ENCODE results near the gene AOC1.

- TF ChIP-seq, protein P1, sequence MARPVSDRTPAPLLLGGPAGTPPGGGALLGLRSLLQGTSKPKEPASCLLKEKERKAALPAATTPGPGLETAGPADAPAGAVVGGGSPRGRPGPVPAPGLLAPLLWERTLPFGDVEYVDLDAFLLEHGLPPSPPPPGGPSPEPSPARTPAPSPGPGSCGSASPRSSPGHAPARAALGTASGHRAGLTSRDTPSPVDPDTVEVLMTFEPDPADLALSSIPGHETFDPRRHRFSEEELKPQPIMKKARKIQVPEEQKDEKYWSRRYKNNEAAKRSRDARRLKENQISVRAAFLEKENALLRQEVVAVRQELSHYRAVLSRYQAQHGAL (CRISPR knock-in tag; IDR thresholded peaks at IDR 0.05; ENCODE audit: not compliant biosample characterization), result no peak
- TF ChIP-seq, protein P2, sequence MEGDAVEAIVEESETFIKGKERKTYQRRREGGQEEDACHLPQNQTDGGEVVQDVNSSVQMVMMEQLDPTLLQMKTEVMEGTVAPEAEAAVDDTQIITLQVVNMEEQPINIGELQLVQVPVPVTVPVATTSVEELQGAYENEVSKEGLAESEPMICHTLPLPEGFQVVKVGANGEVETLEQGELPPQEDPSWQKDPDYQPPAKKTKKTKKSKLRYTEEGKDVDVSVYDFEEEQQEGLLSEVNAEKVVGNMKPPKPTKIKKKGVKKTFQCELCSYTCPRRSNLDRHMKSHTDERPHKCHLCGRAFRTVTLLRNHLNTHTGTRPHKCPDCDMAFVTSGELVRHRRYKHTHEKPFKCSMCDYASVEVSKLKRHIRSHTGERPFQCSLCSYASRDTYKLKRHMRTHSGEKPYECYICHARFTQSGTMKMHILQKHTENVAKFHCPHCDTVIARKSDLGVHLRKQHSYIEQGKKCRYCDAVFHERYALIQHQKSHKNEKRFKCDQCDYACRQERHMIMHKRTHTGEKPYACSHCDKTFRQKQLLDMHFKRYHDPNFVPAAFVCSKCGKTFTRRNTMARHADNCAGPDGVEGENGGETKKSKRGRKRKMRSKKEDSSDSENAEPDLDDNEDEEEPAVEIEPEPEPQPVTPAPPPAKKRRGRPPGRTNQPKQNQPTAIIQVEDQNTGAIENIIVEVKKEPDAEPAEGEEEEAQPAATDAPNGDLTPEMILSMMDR (CRISPR knock-in tag; IDR thresholded peaks at IDR 0.05), result no peak
- no peak for TF ChIP-seq GZF1 (CRISPR knock-in tag; IDR thresholded peaks at IDR 0.05)
- no peak for TF ChIP-seq ZBTB7A (CRISPR knock-in tag; IDR thresholded peaks at IDR 0.05)
- TF ChIP-seq ZNF768 (CRISPR knock-in tag; IDR thresholded peaks at IDR 0.05), result no peak
- TF ChIP-seq, protein P3, sequence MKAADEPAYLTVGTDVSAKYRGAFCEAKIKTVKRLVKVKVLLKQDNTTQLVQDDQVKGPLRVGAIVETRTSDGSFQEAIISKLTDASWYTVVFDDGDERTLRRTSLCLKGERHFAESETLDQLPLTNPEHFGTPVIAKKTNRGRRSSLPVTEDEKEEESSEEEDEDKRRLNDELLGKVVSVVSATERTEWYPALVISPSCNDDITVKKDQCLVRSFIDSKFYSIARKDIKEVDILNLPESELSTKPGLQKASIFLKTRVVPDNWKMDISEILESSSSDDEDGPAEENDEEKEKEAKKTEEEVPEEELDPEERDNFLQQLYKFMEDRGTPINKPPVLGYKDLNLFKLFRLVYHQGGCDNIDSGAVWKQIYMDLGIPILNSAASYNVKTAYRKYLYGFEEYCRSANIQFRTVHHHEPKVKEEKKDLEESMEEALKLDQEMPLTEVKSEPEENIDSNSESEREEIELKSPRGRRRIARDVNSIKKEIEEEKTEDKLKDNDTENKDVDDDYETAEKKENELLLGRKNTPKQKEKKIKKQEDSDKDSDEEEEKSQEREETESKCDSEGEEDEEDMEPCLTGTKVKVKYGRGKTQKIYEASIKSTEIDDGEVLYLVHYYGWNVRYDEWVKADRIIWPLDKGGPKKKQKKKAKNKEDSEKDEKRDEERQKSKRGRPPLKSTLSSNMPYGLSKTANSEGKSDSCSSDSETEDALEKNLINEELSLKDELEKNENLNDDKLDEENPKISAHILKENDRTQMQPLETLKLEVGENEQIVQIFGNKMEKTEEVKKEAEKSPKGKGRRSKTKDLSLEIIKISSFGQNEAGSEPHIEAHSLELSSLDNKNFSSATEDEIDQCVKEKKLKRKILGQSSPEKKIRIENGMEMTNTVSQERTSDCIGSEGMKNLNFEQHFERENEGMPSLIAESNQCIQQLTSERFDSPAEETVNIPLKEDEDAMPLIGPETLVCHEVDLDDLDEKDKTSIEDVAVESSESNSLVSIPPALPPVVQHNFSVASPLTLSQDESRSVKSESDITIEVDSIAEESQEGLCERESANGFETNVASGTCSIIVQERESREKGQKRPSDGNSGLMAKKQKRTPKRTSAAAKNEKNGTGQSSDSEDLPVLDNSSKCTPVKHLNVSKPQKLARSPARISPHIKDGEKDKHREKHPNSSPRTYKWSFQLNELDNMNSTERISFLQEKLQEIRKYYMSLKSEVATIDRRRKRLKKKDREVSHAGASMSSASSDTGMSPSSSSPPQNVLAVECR (CRISPR knock-in tag; IDR thresholded peaks at IDR 0.05; ENCODE audit: borderline replicate concordance), result no peak
- no peak for TF ChIP-seq SP1 (IDR thresholded peaks at IDR 0.05)
- TF ChIP-seq SP1 (CRISPR knock-in tag; IDR thresholded peaks at IDR 0.05), result no peak
- TF ChIP-seq SIN3A (IDR thresholded peaks at IDR 0.05; ENCODE audit: borderline replicate concordance, low read depth, low read length), result no peak
Observed at GRCh38 chr7:150862356-150862755, 10.0 kb downstream of the AOC1 start.

Data from HepG2 (cell line).